IMR-90 (cell line): Measurements from ENCODE around the gene AUTS2. TPM values are rescaled to one million over a fixed set of nuclear protein-coding genes. Genes with fewer than 3 reads are reported as not detected.

ENCODE experiments used
- ATAC-seq: fragments of 200-7000 bp; cut with Tn5 transposase; 2 replicates; pipeline ENCODE4 v1.9.1; 2020; ENCODE audit warnings: low read depth, mild to moderate bottlenecking, moderate library complexity
- BruUV-seq: library from RNA; stranded (reverse); fragments of 400-500 nt; replicated peaks from 2 replicates; lab custom pipeline; 2021; lab: Mats Ljungman, UMichigan
- CTCF ChIA-PET: fragments of 300-600 bp; formaldehyde crosslinking; extraction: SDS; loops from one replicate; lab custom pipeline; 2021; ENCODE audit warnings: antibody characterized with exemption; lab: Yijun Ruan, JAX
- POLR2A ChIA-PET: fragments of 300-600 bp; sonication (Branson Sonifier 250); formaldehyde crosslinking; loops from one replicate; lab custom pipeline; 2022; ENCODE audit warnings: antibody characterized with exemption; ENCODE audit not compliant: unreplicated experiment; lab: Charles Lee
- DNase-seq: peaks from one replicate; pipeline ENCODE4 v3.0.0; 2013
- H2AFZ ChIP-seq: replicated peaks from 2 replicates; pipeline ENCODE3; 2013; ENCODE audit warnings: low read length, mild to moderate bottlenecking; ENCODE audit not compliant: poor library complexity
- H2AK5ac ChIP-seq: 2 replicates; pipeline ENCODE4 v1.6.1; 2013; ENCODE audit warnings: low read depth, low read length, inconsistent platforms
- H2AK9ac ChIP-seq: replicated peaks from 2 replicates; pipeline ENCODE3; 2013; ENCODE audit warnings: mild to moderate bottlenecking, low read depth, low read length, moderate library complexity; ENCODE audit not compliant: poor library complexity
- H2BK120ac ChIP-seq: 2 replicates; pipeline ENCODE4 v1.6.1; 2013; ENCODE audit warnings: low read depth, low read length, inconsistent platforms
- H2BK15ac ChIP-seq: 3 replicates; pipeline ENCODE4 v1.6.1; 2013; ENCODE audit warnings: low read depth, low read length, inconsistent platforms
- H2BK20ac ChIP-seq: 2 replicates; pipeline ENCODE4 v1.6.1; 2013; ENCODE audit warnings: low read depth, mild to moderate bottlenecking, inconsistent platforms, low read length, moderate library complexity
- H2BK5ac ChIP-seq: 2 replicates; pipeline ENCODE4 v1.6.1; 2013; ENCODE audit warnings: mild to moderate bottlenecking, low read depth, low read length, inconsistent platforms; ENCODE audit not compliant: poor library complexity, severe bottlenecking
- H3K14ac ChIP-seq: replicated peaks from 2 replicates; pipeline ENCODE4 v1.6.1; 2013; ENCODE audit warnings: low read depth, low read length, inconsistent platforms
- H3K18ac ChIP-seq: 2 replicates; pipeline ENCODE4 v1.6.1; 2013; ENCODE audit warnings: low read depth, low read length, control low read depth
- H3K23ac ChIP-seq: 2 replicates; pipeline ENCODE4 v1.6.1; 2013; ENCODE audit warnings: low read depth, low read length, inconsistent platforms
- H3K27ac ChIP-seq: 2 replicates; pipeline ENCODE4 v1.5.1; 2013; ENCODE audit warnings: mild to moderate bottlenecking, control low read depth, low read length; ENCODE audit not compliant: insufficient read depth
- H3K27me3 ChIP-seq: 2 replicates; pipeline ENCODE4 v1.6.1; 2013; ENCODE audit warnings: low read length; ENCODE audit not compliant: control insufficient read depth, insufficient read depth
- H3K36me3 ChIP-seq: 2 replicates; pipeline ENCODE4 v1.6.1; 2013; ENCODE audit warnings: low read length, mixed read lengths; ENCODE audit not compliant: control insufficient read depth, insufficient read depth
- H3K4ac ChIP-seq: 2 replicates; pipeline ENCODE4 v1.6.1; 2013; ENCODE audit warnings: low read depth, low read length, inconsistent platforms
- H3K4me1 ChIP-seq: 2 replicates; pipeline ENCODE4 v1.6.1; 2013; ENCODE audit warnings: low read length, mixed read lengths; ENCODE audit not compliant: control insufficient read depth, insufficient read depth
- H3K4me2 ChIP-seq: 2 replicates; pipeline ENCODE4 v1.6.1; 2013; ENCODE audit warnings: low read depth, mild to moderate bottlenecking, control low read depth, low read length, moderate library complexity
- H3K4me3 ChIP-seq: 2 replicates; pipeline ENCODE4 v1.5.1; 2013; ENCODE audit warnings: low read depth, mild to moderate bottlenecking, control low read depth, low read length, moderate library complexity; ENCODE audit not compliant: insufficient read depth
- H3K56ac ChIP-seq: 2 replicates; pipeline ENCODE4 v1.6.1; 2013; ENCODE audit warnings: low read length, inconsistent platforms; ENCODE audit not compliant: insufficient read depth; ENCODE audit errors: extremely low read depth
- H3K79me1 ChIP-seq, 2 experiments: 2 replicates each; pipeline ENCODE4 v1.6.1; 2013; ENCODE audit warnings: low read length in 2 of 2, inconsistent platforms in 1 of 2, low read depth in 1 of 2
- H3K9ac ChIP-seq: 2 replicates; pipeline ENCODE4 v1.6.1; 2013; ENCODE audit warnings: low read depth, low read length, control low read depth
- H3K9me1 ChIP-seq: 2 replicates; pipeline ENCODE4 v1.6.1; 2013; ENCODE audit warnings: low read length, inconsistent platforms; ENCODE audit not compliant: insufficient read depth
- H3K9me3 ChIP-seq: 2 replicates; pipeline ENCODE4 v1.6.1; 2013; ENCODE audit warnings: low read length; ENCODE audit not compliant: control insufficient read depth, insufficient read depth
- H4K20me1 ChIP-seq: 2 replicates; pipeline ENCODE4 v1.6.1; 2013; ENCODE audit warnings: low read length, inconsistent platforms; ENCODE audit not compliant: insufficient read depth
- H4K5ac ChIP-seq: 2 replicates; pipeline ENCODE4 v1.6.1; 2013; ENCODE audit warnings: mild to moderate bottlenecking, low read depth, low read length, control low read depth
- H4K8ac ChIP-seq, 2 experiments: 2 replicates each; pipeline ENCODE4 v1.6.1; 2013; ENCODE audit warnings: low read depth in 2 of 2, low read length in 2 of 2, control low read depth in 1 of 2, inconsistent platforms in 1 of 2
- H4K91ac ChIP-seq: 2 replicates; pipeline ENCODE4 v1.6.1; 2013; ENCODE audit warnings: low read depth, low read length, inconsistent platforms; ENCODE audit not compliant: insufficient read depth
- BHLHE40 ChIP-seq: fragments of 150-350 bp; IDR thresholded peaks from 2 replicates; pipeline ENCODE4 v1.6.1; 2016; ENCODE audit warnings: mild to moderate bottlenecking, low read depth, low read length
- CEBPB ChIP-seq: IDR thresholded peaks from 2 replicates; pipeline ENCODE4 v1.6.1; 2012; ENCODE audit warnings: low read depth, low read length, improper control_type of control experiment
- CHD1 ChIP-seq: IDR thresholded peaks from 2 replicates; pipeline ENCODE4 v1.6.1; 2012; ENCODE audit warnings: low read depth, low read length, improper control_type of control experiment
- CTCF ChIP-seq: conservative IDR thresholded peaks from 2 replicates; pipeline ENCODE4 v1.5.1; 2012; ENCODE audit warnings: mild to moderate bottlenecking, low read depth, low read length, improper control_type of control experiment
- ELK1 ChIP-seq: fragments of 150-350 bp; IDR thresholded peaks from 2 replicates; pipeline ENCODE4 v1.6.1; 2016; ENCODE audit warnings: low read depth, mild to moderate bottlenecking, low read length, moderate library complexity, borderline replicate concordance
- FOS ChIP-seq: fragments of 150-350 bp; IDR thresholded peaks from 2 replicates; pipeline ENCODE4 v1.6.1; 2016; ENCODE audit warnings: low read depth, low read length
- MAFK ChIP-seq: IDR thresholded peaks from 2 replicates; pipeline ENCODE4 v1.6.1; 2012; ENCODE audit warnings: low read depth, low read length, improper control_type of control experiment
- MAZ ChIP-seq: IDR thresholded peaks from 2 replicates; pipeline ENCODE4 v1.6.1; 2012; ENCODE audit warnings: low read depth, mild to moderate bottlenecking, low read length, improper control_type of control experiment, moderate library complexity, borderline replicate concordance
- MXI1 ChIP-seq: IDR thresholded peaks from 2 replicates; pipeline ENCODE4 v1.6.1; 2012; ENCODE audit warnings: low read depth, mild to moderate bottlenecking, low read length, moderate library complexity, borderline replicate concordance
- NFE2L2 ChIP-seq: fragments of 150-350 bp; IDR thresholded peaks from 2 replicates; pipeline ENCODE4 v1.6.1; 2016; ENCODE audit warnings: low read depth, mild to moderate bottlenecking, low read length
- POLR2A ChIP-seq: IDR thresholded peaks from 2 replicates; pipeline ENCODE4 v1.6.1; 2012; ENCODE audit warnings: mild to moderate bottlenecking, low read depth, low read length
- RAD21 ChIP-seq: IDR thresholded peaks from 2 replicates; pipeline ENCODE4 v1.6.1; 2012; ENCODE audit warnings: low read length, improper control_type of control experiment
- RCOR1 ChIP-seq: IDR thresholded peaks from 2 replicates; pipeline ENCODE4 v1.6.1; 2012; ENCODE audit warnings: mild to moderate bottlenecking, low read length, improper control_type of control experiment; ENCODE audit not compliant: insufficient replicate concordance
- RFX5 ChIP-seq: IDR thresholded peaks from 2 replicates; pipeline ENCODE4 v1.8.0; 2012; ENCODE audit warnings: low read depth, mild to moderate bottlenecking, low read length, moderate library complexity
- SMC3 ChIP-seq: fragments of 150-350 bp; IDR thresholded peaks from 2 replicates; pipeline ENCODE4 v1.6.1; 2016; ENCODE audit warnings: low read depth, mild to moderate bottlenecking, antibody characterized with exemption, low read length, moderate library complexity
- USF2 ChIP-seq: fragments of 150-350 bp; IDR thresholded peaks from 2 replicates; pipeline ENCODE4 v1.6.1; 2017; ENCODE audit warnings: mild to moderate bottlenecking, antibody characterized with exemption, low read length, low read depth
- WGBS, 2 experiments: methylation state at CpG; one replicate each; pipeline versions ENCODE4 v1.1.5 to v1.1.7; 2013; ENCODE audit warnings: missing lambda C conversion rate in 2 of 2; ENCODE audit not compliant: insufficient read length in 1 of 2; ENCODE audit errors: extremely low coverage in 2 of 2; 5-methylcytosine and 5-hydroxymethylcytosine counted together
- dilution Hi-C: fragments of 300-500 bp; cut with HindIII; formaldehyde crosslinking; loops from one replicate; pipeline ENCODE4 v1.14.3; 2018; ENCODE audit warnings: low sequenced_read_pairs; ENCODE audit not compliant: unreplicated experiment
- in situ Hi-C: fragments of 300-500 bp; cut with MboI; formaldehyde crosslinking; loops from 3 replicates; pipeline ENCODE4 v1.14.3; 2019; ENCODE audit warnings: low sequenced_read_pairs, inconsistent platforms, mixed read lengths
- intact Hi-C: fragments of 100-400 bp; cut with micrococcal nuclease; formaldehyde crosslinking; loops from 2 replicates; pipeline ENCODE4 v1.10.0; 2022
- polyA plus RNA-seq, 3 experiments: library from polyadenylated mRNA; depleted of rRNA; stranded (reverse); fragments of >200 nt; gene quantifications; 2 replicates each; pipeline ENCODE4 v1.2.3, GENCODE V29; 2012; ENCODE audit warnings: low replicate concordance in 1 of 3
- total RNA-seq: library from RNA; depleted of rRNA; stranded (reverse); fragments of >200 nt; gene quantifications from 2 replicates; pipeline ENCODE4 v1.2.3, GENCODE V29; 2012

AUTS2 gene
- total and polyA plus RNA-seq, 2 of the 4 experiments (the other 2 are of a cell fraction) = 0.90 to 3.0 TPM

- Histone ChIP-seq H3K4me3 (no peak overlapping the region), H3K4ac (no peak overlapping the region), H3K23ac (no peak overlapping the region), H3K56ac (no peak overlapping the region), H3K9me1 (no peaks in the 10 kb centered on the region), H3K4me2 (no peak overlapping the region), H3K79me1 (no peaks in the 10 kb centered on the region), H3K18ac (no peak overlapping the region), H2BK15ac (no peak overlapping the region), H2BK5ac (no peak overlapping the region), H4K20me1 (no peaks in the 10 kb centered on the region), H3K14ac (no peak overlapping the region), H3K27ac (no peak overlapping the region), H2AFZ (no peak overlapping the region), H3K36me3 (no peaks in the 10 kb centered on the region), H3K4me1 (no peaks in the 10 kb centered on the region), H3K9ac (no peak overlapping the region), H2BK120ac (no peak overlapping the region), H2AK5ac (no peak overlapping the region), H4K91ac (no peak overlapping the region), H2AK9ac (no peak overlapping the region), H4K5ac (no peak overlapping the region), H4K8ac (no peak overlapping the region), H2BK20ac (no peak overlapping the region), H3K9me3 (no peaks in the 10 kb centered on the region), H3K27me3 (peaks cover 12% of the 10 kb centered on the region)
- no peak for ATAC-seq
- ChIA-PET POLR2A (no interaction called here), CTCF (no interaction called here)
- DNase-seq = no peak
- intact Hi-C loops = no loop called here
- no peak for TF ChIP-seq RFX5
- TF ChIP-seq CEBPB = no peak
- TF ChIP-seq POLR2A = no peak
- TF ChIP-seq CTCF = no peak
- no peak for TF ChIP-seq NFE2L2
- no peak for TF ChIP-seq FOS
- TF ChIP-seq MXI1 = no peak
- no peak for TF ChIP-seq RCOR1
- TF ChIP-seq ELK1 = no peak
- TF ChIP-seq SMC3 = no peak
- no peak for TF ChIP-seq MAZ
- TF ChIP-seq RAD21 = no peak
- TF ChIP-seq CHD1 = no peak
- TF ChIP-seq MAFK = no peak
- TF ChIP-seq BHLHE40 = no peak
- no peak for TF ChIP-seq USF2
- no TSS peak for BruUV-seq
- dilution Hi-C loops = no loop called here
- in situ Hi-C loops = no loop called here
- 93% methylated on average over 3 of the region's 19 CpGs; no CpG with 5 or more reads in 1 of the 2 experiments for WGBS, 2 experiments
Observed at GRCh38 chr7:70620333-70621055, 1022.2 kb downstream of the AUTS2 start.
